DND-41 (cell line): Measurements from ENCODE around the gene KIRREL3.

Experiments
- ATAC-seq: fragments of 200-7000 bp; cut with Tn5 transposase; 3 replicates; pipeline ENCODE4 v1.9.1; 2021; ENCODE audit warnings: low read depth; ENCODE audit not compliant: insufficient read depth
- DNase-seq: peaks from one replicate; pipeline ENCODE4 v3.0.0-alpha.2; 2020
- H2AFZ ChIP-seq: 2 replicates; pipeline ENCODE4 v1.6.0; 2012; ENCODE audit warnings: low read depth, low read length
- H3K27ac ChIP-seq: 2 replicates; pipeline ENCODE4 v1.5.1; 2012; ENCODE audit warnings: low read length, inconsistent platforms
- H3K27me3 ChIP-seq: fragments of 200-600 bp; sonication (generic); 2 replicates; pipeline ENCODE4 v1.6.0; 2012; ENCODE audit warnings: low read length, mild to moderate bottlenecking, inconsistent platforms; ENCODE audit not compliant: insufficient read depth, poor library complexity
- H3K36me3 ChIP-seq: 2 replicates; pipeline ENCODE4 v1.5.1; 2012; ENCODE audit warnings: low read length, inconsistent platforms; ENCODE audit not compliant: insufficient read depth
- H3K4me1 ChIP-seq: 2 replicates; pipeline ENCODE4 v1.5.1; 2012; ENCODE audit warnings: mild to moderate bottlenecking, low read length; ENCODE audit not compliant: insufficient read depth
- H3K4me2 ChIP-seq: 2 replicates; pipeline ENCODE4 v1.6.0; 2012; ENCODE audit warnings: mild to moderate bottlenecking, moderate library complexity, low read length, inconsistent platforms; ENCODE audit not compliant: insufficient read depth
- H3K4me3 ChIP-seq, 2 experiments: fragments of 200-600 bp in 1 of 2; shearing (Covaris generic) in 1 of 2; 2 replicates each; pipeline ENCODE4 v1.5.1; 2012 to 2016; ENCODE audit warnings: inconsistent platforms in 2 of 2, low read length in 2 of 2, mild to moderate bottlenecking in 2 of 2, low read depth in 1 of 2, moderate library complexity in 1 of 2
- H3K79me2 ChIP-seq: 2 replicates; pipeline ENCODE4 v1.6.0; 2012; ENCODE audit warnings: low read length, inconsistent platforms; ENCODE audit not compliant: insufficient read depth
- H3K9ac ChIP-seq: 2 replicates; pipeline ENCODE4 v1.6.0; 2012; ENCODE audit warnings: low read depth, mild to moderate bottlenecking, inconsistent platforms, low read length, moderate library complexity
- H3K9me3 ChIP-seq: 2 replicates; pipeline ENCODE4 v1.5.1; 2012; ENCODE audit warnings: low read length, moderate library complexity, mild to moderate bottlenecking, inconsistent platforms; ENCODE audit not compliant: insufficient read depth, severe bottlenecking
- H4K20me1 ChIP-seq: 2 replicates; pipeline ENCODE4 v1.6.0; 2012; ENCODE audit warnings: low read length; ENCODE audit not compliant: insufficient read depth
- CTCF ChIP-seq: IDR thresholded peaks from 2 replicates; pipeline ENCODE4 v1.5.1; 2012; ENCODE audit warnings: borderline replicate concordance, low read length, moderate library complexity, mild to moderate bottlenecking; ENCODE audit not compliant: poor library complexity, severe bottlenecking; ENCODE audit errors: extremely low read depth
- EZH2 ChIP-seq: IDR thresholded peaks from 3 replicates; pipeline ENCODE4 v1.6.1; 2012; ENCODE audit warnings: borderline replicate concordance, low read depth, mild to moderate bottlenecking, moderate library complexity, low read length, inconsistent platforms; ENCODE audit not compliant: severe bottlenecking

KIRREL3 gene

GRCh38 chr11:126528075-126528474 lies 472.5 kb downstream of the KIRREL3 start:
- H3K27me3 ChIP-seq: peaks cover 11% of the 10 kb centered on the region
- no peak overlapping the region for H2AFZ ChIP-seq
- H3K9me3 ChIP-seq: no peaks in the 10 kb centered on the region
- DNase-seq (no peak), ATAC-seq (no peak)
- H3K79me2 ChIP-seq: no peaks in the 10 kb centered on the region
- H3K4me2 ChIP-seq: no peak overlapping the region
- no peak overlapping the region for H3K27ac ChIP-seq
- H3K9ac ChIP-seq: no peak overlapping the region
- no peak overlapping the region for H3K4me3 ChIP-seq
- no peaks in the 10 kb centered on the region for H3K36me3 ChIP-seq
- H3K4me1 ChIP-seq: no peaks in the 10 kb centered on the region
- no peaks in the 10 kb centered on the region for H4K20me1 ChIP-seq
- TF ChIP-seq EZH2 (no peak), CTCF (no peak)

GRCh38 chr11:126527651-126528050 lies 472.9 kb downstream of the KIRREL3 start:
- TF ChIP-seq EZH2 (no peak), CTCF (no peak)
- H3K4me2 ChIP-seq: no peak overlapping the region
- ATAC-seq (no peak), DNase-seq (no peak)
- no peak overlapping the region for H3K9ac ChIP-seq
- H3K4me1 ChIP-seq: no peaks in the 10 kb centered on the region
- H3K9me3 ChIP-seq: no peaks in the 10 kb centered on the region
- H2AFZ ChIP-seq: no peak overlapping the region
- peaks cover 15% of the 10 kb centered on the region for H3K27me3 ChIP-seq
- H3K79me2 ChIP-seq: no peaks in the 10 kb centered on the region
- no peaks in the 10 kb centered on the region for H4K20me1 ChIP-seq
- no peak overlapping the region for H3K4me3 ChIP-seq
- no peaks in the 10 kb centered on the region for H3K36me3 ChIP-seq
- no peak overlapping the region for H3K27ac ChIP-seq

- Histone ChIP-seq H2AFZ (no peak overlapping the region), H3K79me2 (no peaks in the 10 kb centered on the region), H3K27me3 (peaks cover 17% of the 10 kb centered on the region), H3K4me3 (no peak overlapping the region), H3K9me3 (no peaks in the 10 kb centered on the region), H3K9ac (no peak overlapping the region), H4K20me1 (no peaks in the 10 kb centered on the region), H3K4me1 (no peaks in the 10 kb centered on the region), H3K27ac (no peak overlapping the region), H3K4me2 (no peak overlapping the region), H3K36me3 (no peaks in the 10 kb centered on the region)
- DNase-seq (no peak), ATAC-seq (no peak)
- no peak for TF ChIP-seq EZH2
- TF ChIP-seq CTCF: no peak
Measured at GRCh38 chr11:126526471-126526870, 474.1 kb downstream of the KIRREL3 start.

GRCh38 chr11:126525702-126526101 lies 474.9 kb downstream of the KIRREL3 start:
- Histone ChIP-seq H3K9me3 (no peaks in the 10 kb centered on the region), H3K27ac (no peak overlapping the region), H3K4me1 (no peaks in the 10 kb centered on the region), H3K36me3 (no peaks in the 10 kb centered on the region), H4K20me1 (no peaks in the 10 kb centered on the region), H3K4me2 (no peak overlapping the region), H2AFZ (no peak overlapping the region), H3K27me3 (peaks cover 17% of the 10 kb centered on the region), H3K79me2 (no peaks in the 10 kb centered on the region), H3K9ac (no peak overlapping the region), H3K4me3 (no peak overlapping the region)
- DNase-seq (no peak), ATAC-seq (no peak)
- no peak for TF ChIP-seq EZH2
- TF ChIP-seq CTCF: no peak
